GM12874 (cell line): Measurements from ENCODE around the gene ANK3.

Experiments used
- TF ChIP-seq, protein P1 (sequence below): IDR thresholded peaks from 2 replicates; pipeline ENCODE4 v1.5.1; 2011; ENCODE audit warnings: low read depth, mild to moderate bottlenecking, control low read depth, low read length, moderate library complexity; ENCODE audit not compliant: insufficient read depth

Gene ANK3

GRCh38 chr10:60352105-60352504, 37.6 kb downstream of the ANK3 start:
- TF ChIP-seq, protein P1, sequence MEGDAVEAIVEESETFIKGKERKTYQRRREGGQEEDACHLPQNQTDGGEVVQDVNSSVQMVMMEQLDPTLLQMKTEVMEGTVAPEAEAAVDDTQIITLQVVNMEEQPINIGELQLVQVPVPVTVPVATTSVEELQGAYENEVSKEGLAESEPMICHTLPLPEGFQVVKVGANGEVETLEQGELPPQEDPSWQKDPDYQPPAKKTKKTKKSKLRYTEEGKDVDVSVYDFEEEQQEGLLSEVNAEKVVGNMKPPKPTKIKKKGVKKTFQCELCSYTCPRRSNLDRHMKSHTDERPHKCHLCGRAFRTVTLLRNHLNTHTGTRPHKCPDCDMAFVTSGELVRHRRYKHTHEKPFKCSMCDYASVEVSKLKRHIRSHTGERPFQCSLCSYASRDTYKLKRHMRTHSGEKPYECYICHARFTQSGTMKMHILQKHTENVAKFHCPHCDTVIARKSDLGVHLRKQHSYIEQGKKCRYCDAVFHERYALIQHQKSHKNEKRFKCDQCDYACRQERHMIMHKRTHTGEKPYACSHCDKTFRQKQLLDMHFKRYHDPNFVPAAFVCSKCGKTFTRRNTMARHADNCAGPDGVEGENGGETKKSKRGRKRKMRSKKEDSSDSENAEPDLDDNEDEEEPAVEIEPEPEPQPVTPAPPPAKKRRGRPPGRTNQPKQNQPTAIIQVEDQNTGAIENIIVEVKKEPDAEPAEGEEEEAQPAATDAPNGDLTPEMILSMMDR = no peak

- TF ChIP-seq, protein P1 = no peak
Observed at GRCh38 chr10:60351191-60351853, 38.4 kb downstream of the ANK3 start.

DNA sequence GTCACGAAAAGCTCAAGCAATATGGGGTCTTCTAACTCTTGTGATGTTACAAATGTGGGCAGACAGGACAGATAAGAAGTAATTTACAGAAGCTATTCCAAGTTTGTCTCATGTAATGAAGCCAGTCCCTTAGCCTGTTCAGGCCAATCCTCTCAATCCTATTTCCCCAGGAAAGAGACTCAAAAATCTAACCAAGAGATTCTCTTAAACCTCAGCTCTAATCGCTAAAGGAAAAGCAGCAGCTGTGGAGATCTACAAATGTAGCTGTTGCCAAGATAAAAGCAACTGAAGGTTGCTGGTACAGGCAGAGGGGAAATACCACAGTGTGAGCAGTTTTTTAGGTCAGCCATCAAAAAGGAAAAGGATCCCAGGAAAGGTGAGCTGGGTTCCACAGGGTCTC, 39.3 kb downstream of the ANK3 start:
- TF ChIP-seq, protein P1 = no peak

GRCh38 chr10:60349426-60349825, 40.2 kb downstream of the ANK3 start:
- TF ChIP-seq, protein P1 = no peak

- TF ChIP-seq, protein P1 = no peak
Observed at GRCh38 chr10:60348982-60349381, 40.7 kb downstream of the ANK3 start.

DNA sequence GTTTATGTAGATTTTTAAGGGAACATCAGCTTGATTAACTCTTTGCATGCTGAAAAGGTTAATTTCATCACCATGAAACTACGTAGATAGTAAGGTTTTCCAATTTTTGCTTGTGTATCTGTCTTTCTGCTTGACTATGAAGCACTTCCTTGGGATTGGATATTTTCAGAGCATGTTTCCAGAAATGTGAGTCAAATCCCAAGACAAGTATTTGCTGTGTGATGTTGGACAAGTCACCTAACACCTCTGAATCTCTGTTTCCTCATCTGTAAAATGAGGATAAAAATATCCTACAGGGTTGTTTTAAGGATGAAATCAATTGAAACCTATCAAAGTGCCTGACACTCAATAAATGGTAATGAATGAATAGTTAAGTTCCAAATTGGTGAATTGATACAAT, 42.4 kb downstream of the ANK3 start:
- TF ChIP-seq, protein P1 = no peak

GRCh38 chr10:60346661-60347060, 43.0 kb downstream of the ANK3 start:
- TF ChIP-seq, protein P1 = no peak

DNA sequence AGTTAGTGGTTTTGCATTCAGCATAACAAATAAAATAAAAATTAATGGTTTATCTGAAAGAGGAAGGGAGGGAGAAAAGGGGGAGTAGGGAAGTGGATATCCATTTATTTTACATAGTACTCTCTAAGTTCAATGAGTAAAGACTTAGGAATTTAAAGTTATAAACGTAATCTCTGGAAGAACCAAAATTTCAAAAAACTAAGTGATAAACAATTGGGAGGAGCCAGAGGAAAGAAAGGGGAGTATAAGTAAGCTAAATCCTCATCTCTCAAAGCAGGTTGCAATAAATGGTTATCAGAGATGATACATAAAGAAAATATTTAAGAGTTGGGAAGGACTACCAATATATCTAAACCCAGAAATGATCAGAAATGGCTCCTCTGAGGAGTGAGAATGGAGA, 46.4 kb downstream of the ANK3 start:
- TF ChIP-seq, protein P1 = no peak
